ENCODE measurements around the gene POFUT1.
"Not testable (repeated sequence)": the region's sequence is repeated elsewhere in the genome, so short reads cannot be mapped to it uniquely, and the experiment has no call there.

POFUT1 gene

DNA sequence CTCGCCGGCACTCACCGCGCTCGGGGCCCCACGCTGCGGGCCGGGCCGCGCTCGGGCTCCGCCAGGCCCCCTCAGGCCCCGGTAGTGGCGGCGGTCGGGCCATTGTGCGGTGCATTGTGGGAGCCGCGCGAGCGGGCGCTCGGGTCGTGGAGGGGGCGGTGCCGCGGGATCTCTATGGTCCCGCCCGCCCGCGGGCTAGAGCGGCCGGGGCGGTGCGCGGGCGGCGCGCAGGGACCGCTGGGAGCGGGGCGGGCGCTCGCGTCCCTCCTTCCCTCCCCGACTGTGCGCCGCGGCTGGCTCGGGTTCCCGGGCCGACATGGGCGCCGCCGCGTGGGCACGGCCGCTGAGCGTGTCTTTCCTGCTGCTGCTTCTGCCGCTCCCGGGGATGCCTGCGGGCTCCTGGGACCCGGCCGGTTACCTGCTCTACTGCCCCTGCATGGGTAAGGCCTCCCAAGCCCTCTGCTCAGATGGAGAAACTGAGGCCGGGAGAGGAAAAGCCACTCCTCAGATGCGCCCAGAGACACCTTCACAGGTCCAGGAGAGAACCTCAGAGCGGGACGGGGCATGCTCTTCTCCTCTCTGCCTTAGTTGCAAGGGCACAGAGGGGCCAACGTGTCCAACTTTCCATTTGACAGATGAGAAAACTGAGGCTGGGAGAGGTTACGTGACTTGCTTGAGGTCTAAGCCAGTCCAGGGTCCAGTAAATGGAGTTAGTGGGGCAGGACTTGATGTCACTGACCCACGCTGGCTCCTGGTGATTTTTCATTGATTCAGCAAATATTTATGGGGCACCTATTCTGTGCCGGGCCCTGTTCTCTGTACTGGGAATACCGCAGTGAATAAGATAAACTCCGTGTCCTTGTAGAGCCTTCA lies at the start of gene POFUT1, which contains the start of gene PLAGL2:
TSS of gene POFUT1 (plus strand) at position 255 of the 873 bp plus-strand sequence. CDS start at position 317, 62 bp downstream.
TSS of gene PLAGL2 (minus strand) at position 118 of the 873 bp plus-strand sequence. CDS start 5,565 bp downstream, outside the sequence.
- DNase-seq = peak; percentile 80 to 90

DNA sequence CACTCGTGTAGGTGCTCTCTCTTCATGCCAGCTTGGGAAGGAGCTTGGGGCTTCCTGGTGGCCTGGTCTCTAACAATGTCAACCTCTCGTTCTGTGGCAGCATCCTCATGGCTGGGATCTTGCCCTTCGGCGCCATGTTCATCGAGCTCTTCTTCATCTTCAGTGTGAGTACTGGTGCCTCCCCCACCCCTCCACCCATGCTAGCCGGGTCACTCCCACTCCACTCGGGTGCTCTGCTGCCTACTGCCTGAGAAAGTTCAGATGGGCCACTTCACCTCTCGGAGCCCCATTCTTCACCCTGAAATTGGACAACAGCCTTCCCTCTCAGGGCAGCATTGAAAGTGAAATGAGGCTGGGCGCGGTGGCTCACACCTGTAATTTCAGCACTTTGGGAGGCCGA lies 49.3 kb upstream of the POFUT1 start:
- DNase-seq = no peak

DNA sequence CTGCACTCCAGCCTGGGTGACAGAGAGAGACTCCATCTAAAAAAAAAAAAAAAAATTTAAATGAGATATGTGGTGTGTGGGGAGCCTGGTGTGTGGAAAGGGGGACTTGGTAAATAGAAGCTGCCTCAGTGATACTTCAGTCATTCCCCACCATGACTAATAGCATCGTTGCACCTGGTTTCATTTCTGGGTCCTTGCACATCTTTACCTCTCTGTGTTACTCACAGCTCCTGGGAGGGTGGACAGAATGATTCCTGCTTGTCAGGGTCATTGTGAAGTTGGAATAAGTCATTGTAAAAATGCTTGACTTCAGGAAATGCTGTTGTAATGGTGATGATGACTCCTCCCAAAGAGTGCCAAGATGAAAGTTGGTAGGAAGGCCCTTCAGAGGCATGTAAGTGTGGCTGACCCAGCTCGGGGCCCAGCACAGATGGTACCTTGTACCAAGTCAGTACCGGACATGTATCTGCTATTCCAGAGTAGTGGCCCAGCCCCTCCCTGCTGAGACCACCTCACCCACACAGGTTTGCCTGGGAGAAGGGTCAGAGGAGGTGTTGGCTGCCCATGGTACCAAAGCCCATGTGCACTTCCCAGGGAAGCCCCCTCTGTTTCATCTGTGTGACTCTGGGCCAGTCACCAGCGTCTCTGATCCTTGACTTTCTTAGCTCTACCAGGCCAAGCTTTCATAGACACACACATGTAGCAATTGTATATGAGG lies 48.6 kb upstream of the POFUT1 start:
- DNase-seq = no peak

DNA sequence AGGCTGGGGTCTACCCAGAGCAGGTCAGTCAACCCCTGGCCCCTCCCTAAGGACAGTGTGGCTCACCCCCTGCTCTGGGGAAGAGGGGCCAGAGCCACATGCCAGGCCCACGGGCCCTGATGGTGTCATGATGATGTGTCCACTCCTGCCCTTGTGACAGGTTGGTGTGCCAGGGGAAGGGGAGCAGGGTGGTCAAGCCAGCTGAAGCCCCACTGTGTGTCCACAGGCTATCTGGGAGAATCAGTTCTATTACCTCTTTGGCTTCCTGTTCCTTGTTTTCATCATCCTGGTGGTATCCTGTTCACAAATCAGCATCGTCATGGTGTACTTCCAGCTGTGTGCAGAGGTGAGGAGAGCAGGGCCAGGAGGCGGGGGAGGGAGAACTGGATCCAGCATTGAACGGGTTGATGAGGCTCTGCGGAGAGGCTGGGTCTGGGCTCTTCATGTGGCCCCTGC lies 47.9 kb upstream of the POFUT1 start:
- DNase-seq = no peak

DNA sequence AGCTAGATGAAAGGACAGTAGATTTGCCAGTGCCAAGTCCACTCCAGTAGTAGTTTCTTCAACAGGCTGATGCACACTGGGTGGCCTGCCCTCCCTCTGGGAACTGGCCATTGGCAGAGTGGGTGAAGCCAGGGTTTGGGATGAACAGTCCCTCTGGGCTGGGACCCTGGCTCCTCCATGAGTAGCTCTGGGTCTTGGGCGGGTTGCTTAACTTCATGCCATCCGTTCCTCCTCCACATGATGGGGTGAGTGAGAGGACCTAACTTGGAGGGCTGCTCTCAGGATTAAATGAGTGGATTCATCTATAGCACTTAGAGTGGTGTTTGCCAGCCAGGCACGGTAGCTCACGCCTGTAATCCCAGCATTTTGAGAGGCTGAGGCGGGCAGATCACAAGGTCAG lies 47.3 kb upstream of the POFUT1 start:
- no peak for DNase-seq

DNA sequence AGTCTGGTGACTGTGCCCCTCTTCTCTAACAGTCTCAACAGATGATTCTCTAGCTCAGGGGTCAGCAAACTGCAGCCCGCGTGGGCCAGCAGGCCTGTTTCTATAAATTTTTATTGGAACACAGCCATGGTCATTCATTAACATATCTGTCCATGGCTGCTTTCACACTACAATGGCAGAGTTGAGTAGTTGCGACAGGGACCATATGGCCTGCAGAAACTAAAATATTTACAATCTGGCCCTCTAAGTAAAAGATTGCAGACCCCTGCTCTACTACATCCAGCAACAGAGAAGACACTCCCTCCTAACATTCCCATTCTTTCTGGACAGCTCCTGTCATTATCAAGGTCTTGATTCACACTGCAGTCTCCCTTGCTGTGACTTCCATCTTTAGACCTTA lies 45.3 kb upstream of the POFUT1 start:
- DNase-seq = no peak

DNA sequence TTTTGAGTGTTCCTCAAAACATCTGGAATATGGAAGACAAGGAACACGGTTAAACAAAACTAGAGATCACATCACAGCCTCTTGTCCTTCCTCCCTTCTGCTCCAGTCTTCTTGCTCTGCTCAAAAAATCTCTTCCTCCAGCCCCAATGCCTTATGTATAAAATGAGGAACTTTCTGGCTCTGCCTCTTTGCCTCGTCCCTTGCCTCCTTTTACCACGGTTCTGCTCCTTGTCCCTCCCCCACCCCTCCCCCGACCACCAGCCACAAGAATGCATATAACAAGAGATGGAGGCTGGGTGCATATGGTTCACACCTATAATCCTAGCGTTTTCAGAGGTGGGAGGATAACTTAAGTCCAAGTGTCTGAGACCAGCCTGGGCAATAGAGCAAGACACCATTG lies 43.7 kb upstream of the POFUT1 start:
- no peak for DNase-seq

DNA sequence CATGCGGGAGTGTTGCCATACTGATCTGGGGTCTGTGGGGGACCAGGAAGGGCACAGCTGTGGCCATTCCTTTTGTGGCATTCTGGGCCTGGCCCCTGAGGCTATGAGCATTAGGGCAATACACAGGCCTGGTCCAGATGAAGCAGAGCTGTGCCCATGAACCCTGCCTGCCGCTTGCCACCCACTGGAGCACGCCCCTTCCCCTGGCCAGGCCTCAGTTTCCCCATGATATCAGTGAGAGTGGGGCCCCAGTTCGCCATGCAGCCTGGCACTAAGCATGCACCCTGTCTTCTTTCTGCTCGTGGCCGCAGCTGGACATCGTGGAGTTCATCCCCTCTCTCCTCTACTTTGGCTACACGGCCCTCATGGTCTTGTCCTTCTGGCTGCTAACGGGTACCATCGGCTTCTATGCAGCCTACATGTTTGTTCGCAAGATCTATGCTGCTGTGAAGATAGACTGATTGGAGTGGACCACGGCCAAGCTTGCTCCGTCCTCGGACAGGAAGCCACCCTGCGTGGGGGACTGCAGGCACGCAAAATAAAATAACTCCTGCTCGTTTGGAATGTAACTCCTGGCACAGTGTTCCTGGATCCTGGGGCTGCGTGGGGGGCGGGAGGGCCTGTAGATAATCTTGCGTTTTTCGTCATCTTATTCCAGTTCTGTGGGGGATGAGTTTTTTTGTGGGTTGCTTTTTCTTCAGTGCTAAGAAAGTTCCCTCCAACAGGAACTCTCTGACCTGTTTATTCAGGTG lies 42.5 kb upstream of the POFUT1 start:
- DNase-seq = no peak

DNA sequence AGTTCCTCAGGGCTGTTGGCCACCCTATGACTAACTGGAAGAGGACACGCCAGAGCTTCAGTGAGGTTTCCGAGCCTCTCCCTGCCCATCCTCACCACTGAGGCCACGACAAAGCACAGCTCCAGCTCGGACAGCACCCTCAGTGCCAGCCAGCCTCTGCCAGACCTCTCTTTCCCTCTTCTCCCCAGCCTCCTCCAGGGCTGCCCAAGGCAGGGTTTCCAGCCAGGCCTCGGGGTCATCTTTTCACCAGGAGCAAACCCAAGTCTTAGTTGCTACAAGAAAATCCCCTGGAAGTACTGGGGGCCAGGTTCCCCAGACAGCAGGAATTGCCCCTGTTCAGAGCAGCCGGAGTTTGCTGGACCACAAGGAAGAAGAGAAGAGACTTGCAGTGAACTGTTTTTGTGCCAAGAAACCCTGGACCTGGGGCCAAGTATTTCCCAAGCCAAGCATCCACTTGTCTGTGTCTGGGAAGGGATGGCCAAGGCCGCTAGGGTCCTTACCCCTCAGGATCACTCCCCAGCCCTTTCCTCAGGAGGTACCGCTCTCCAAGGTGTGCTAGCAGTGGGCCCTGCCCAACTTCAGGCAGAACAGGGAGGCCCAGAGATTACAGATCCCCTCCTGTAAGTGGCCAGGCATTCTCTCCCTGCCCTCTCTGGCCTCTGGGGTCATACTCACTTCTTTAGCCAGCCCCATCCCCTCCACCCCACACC lies 41.7 kb upstream of the POFUT1 start:
- DNase-seq = no peak

DNA sequence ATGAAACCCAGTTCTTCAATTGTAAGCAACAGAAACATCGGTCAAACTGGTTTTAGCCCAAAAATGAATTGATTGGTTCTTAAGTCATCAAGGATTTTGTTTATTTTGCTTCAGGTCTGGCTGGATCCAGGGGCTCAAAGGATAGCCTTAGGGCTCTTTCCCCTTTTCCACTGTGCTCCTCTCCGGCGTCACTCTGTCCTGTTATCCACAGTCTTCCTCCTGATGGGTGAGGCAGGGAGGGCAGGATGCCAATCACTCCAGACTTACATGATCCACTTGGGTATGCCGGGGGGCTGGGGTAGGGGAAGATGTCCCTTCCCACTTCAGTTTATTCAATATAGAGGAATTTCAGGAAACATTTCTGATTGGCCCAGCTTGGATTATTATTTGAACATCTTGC lies 40.1 kb upstream of the POFUT1 start:
- DNase-seq = no peak

DNA sequence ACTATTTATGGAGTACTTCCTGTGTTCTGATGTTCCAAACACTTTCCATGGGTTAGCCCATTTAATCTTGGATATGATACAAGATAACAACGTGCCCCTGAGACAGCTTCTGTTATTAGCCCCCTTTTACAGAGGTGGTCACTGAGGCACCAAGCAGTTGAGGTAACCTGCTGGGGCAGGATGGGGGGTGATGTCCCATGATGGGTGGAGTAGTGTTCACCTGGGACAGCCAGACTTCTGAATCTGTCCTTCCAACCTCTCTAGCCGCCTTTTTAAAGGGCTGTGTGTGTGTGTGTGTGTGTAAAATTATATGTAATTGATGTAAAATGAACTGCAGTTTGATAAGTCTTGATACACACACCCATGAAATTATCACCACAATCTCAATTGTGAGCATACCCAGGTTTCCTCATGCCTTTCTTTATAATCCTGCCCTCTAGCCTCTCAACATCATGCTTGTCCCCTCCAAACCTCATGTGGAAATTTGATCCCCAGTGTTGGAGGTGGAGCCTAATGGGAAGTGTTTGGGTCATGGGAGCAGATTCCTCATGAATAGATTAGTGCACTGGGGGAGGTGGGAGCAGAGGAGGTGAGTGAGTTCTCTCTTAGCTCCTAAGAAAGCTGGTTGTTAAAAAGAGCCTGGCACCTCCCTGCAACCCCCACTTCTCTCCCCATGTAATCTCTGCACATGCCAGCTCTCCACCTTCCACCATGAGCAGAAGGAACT lies 39.3 kb upstream of the POFUT1 start:
- DNase-seq = no peak

DNA sequence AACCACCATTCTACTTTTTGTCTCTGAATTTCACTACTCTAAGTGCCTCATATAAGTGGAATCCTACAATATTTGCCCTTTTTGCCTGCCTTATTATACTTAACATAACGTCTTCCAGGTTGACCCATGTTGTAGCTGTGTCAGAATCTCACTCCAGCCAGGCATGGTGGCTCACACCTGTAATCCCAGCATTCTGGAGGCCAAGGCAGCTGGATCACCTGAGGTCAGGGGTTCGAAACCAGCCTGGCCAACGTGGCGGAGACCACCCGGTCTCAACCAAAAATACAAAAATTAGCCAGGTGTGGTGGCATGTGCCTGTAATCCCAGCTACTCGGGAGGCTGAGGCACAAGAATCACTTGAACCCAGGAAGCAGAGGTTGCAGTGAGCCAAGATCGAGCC lies 30.0 kb upstream of the POFUT1 start:
- DNase-seq = not testable (repeated sequence)

DNA sequence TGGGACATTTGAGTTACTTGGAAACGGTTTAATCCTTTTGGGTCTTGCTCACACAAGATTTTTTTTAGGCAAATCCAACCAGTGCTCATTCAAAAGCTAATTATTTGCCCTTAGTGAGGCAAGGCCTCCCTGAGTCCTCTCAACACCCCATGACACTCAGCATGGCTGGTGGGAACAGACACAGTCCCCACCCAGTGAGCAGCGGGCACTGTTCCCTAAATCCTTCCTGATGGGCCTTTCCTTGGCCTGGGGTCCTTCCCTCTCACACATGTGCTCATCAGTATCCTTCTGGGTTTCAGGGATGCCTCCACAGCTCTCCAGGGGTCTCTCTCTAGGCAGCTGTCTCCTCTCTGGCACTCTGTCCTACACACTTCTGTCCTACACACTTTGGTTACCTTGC lies 28.2 kb upstream of the POFUT1 start:
- no peak for DNase-seq

DNA sequence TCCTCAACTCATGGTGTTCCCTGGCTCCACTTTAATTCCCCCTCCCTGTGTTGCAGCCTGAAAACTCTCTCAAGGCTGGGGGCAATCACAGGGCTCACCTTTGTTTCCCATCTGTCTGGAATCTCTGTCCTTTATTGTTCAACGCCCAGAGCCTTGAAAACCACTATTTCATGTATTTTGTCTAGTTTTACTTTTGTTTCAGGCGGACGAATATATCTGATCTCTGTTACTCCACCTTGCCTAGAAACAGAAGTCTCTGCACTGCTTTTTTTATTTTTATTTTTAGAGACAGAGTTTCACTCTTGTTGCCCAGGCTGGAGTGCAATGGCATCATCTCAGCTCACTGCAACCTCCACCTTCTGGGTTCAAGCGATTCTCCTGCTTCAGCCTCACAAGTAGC lies 27.7 kb upstream of the POFUT1 start:
- DNase-seq = no peak

DNA sequence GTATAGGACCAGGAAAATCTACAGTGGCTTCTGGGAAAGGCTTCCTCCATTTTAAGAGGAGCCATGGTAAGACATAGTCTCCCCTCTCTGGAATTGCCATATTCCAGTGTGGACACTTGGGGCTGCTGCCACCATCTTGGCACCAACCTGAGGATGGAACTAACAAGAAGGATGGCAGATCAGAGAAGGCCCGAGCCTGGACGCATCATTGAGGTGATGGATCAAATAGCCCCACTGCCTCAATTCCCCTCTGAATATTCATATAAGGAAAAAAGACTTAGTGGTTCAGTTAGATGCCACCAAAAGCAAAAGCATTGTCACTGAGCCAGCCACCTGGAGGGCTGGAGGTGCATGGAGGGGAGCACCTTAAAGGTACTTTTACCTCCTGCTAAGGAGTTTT lies 26.1 kb upstream of the POFUT1 start:
- DNase-seq = no peak

DNA sequence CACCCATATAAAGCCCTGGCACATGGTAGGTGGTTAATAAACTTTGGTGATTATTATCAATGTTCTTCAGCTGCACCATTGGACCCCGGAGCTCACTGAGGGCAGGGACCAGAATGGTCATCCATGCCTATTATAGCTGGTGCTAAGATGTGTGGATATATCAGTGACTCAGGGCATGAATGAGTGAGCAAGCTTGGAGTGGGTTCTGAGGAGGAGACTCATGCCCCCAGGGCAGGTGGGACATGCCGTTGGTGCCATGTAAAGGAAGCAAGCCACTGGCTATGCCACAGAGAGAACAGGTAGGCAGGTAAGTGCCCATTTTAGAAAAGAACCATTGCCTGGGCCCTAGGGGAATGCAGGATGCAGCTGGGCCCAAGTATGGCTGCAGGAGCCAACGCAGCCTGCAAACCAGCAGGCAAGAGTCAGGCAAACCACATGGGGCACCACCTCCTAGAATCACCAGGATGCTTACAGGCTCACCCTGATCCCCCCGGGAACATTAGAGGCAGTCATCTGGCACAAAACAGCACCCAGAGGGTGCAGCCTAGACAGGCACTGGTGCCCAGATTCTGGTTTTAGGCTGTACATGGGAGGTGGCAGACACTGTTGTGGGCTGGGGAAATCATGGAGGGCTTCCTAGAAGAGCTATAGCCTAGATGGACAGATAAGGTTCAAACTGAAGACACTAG lies 23.6 kb upstream of the POFUT1 start:
- DNase-seq = no peak

DNA sequence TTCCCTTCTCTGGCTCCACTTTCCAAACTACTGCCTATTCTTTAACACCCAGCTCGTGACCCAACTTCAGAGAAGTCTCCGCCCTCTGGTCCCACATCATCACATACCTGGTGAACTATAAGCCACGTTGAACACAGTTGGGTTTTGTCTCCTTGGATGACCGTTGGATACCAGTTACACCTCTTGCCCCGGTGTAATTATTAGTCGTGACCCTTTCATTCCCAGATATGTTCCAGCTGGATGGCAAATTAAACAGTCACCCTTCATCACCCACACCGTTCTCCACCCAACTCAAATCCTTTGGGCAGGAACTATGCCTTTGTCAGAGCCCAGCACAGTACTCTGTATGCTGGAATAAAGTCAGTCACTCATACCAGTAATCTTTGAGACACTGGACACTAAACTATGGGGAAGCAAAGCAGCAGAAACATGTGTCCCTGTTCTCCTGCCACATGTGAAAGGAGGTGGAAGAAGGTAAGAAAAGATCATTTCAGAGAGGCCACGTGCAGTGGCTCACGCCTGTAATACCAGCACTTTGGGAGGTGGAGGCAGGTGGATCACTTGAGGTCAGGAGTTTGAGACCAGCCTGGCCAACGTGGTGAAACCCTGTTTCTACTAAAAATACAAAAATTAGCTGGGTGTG lies 22.6 kb upstream of the POFUT1 start:
- no peak for DNase-seq

DNA sequence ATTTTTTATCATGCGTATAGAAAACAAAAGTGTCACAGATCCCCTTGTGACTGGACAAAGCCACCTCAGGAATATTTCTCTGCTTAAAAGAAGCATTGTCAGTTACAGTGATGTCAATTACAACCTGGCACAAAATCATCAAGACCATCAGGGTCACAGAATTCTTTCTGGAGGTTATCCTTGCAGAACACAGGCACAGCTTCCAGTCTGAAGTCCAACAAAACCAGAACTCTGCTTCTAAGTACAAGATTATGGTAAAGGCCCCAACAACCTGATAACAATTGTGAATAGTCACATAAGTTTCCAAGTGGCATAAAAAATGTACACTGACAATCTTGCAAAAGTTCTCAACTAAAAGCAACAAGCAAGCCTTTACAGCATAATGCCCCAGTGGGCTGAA lies 21.2 kb upstream of the POFUT1 start:
- no peak for DNase-seq

DNA sequence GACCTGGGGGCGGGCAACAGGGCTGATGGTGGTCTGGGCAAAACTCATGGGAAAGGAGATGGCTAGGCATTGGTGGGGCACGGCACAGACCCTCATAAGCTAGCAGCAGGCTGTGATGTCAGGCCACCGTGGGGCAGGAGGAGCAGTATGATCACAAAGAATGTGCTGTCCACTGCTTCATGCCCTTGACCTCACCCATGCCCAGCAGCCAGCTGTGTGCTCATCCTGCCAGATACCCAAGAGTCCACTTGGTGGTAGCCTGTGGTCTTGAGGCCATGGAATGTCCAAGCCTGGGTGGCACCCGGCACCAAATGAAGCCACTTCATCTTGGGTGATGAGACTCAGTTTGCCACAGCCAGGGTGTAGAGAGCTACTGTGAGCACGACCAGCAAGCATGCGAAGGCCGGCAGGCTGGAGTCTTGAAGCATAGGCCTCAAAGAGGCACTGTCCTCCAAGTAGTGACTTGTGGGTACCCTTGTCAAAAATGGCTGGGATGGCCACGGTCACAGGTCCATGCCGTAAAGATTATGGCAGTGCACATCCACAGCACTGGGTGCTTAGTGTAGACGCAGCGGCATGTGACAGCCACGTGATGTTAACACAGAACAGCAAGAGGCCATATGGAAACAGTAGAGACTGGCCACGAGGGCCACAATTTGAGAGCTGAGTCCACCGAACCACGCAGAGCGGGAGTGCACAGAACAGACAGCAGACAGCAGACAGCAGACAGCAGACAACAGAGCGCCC lies 19.1 kb upstream of the POFUT1 start:
- no peak for DNase-seq

DNA sequence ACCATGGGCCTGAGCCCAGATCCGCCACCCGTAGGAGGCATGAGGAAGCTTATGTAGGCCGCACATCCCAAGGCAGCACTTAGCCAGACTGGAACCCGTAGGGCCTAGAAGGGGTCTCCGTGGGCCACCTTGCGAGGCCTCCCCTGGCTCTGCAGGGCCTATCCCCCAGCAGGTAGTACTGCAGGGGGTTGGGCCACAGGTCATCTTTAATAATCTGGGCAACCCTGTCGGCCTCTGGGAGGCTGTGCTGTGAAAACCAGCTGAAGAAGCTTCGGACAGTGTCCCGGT lies 18.6 kb upstream of the POFUT1 start:
- no peak for DNase-seq
